ENCODE measurements around the gene LIME1. TPM values are rescaled to one million over a fixed set of nuclear protein-coding genes. Genes with fewer than 3 reads are reported as not detected.

LIME1 gene
- total and polyA plus RNA-seq, 10 of the 15 experiments (the other 5 are each of a cell fraction or from before 2014, with no cell fraction given) = 0.35 to 154 (median 49.9) TPM

GRCh38 chr20:63781181-63781580 lies 44.7 kb downstream of the LIME1 start:
- peaks cover 6% of the 10 kb centered on the region; the same call in 1 of the 3 replicates for H3K9me3 ChIP-seq (replicated peaks; ENCODE audit: control insufficient read depth, insufficient read depth, low read length)
- no peaks in the 10 kb centered on the region for H4K20me1 ChIP-seq (ENCODE audit: control insufficient read depth, insufficient read depth)
- no peak overlapping the region for H3K4me2 ChIP-seq (ENCODE audit: control insufficient read depth, insufficient read depth)
- ATAC-seq = no peak
- in situ Hi-C loops (cut with MboI) (no loop called here), intact Hi-C loops (cut with micrococcal nuclease; ENCODE audit: unreplicated experiment) (no loop called here)
- H3K36me3 ChIP-seq (ENCODE audit: control insufficient read depth in 2 of 2, insufficient read depth in 2 of 2, low read length in 1 of 2) = no peaks in the 10 kb centered on the region
- no peak for FAIRE-seq
- peaks cover 8% of the 10 kb centered on the region for H3K4me1 ChIP-seq (ENCODE audit: control insufficient read depth, insufficient read depth, low read length)
- H3K27ac ChIP-seq (ENCODE audit: control insufficient read depth, insufficient read depth) = no peak overlapping the region
- RAD21 ChIA-PET (ENCODE audit: unreplicated experiment) = interaction anchor here (1.0 kb wide), 1 partner anchor 20 kb away, joined by 3 read pairs; no protein-coding TSS in a partner anchor
- TF ChIP-seq FOS (IDR thresholded peaks at IDR 0.05; ENCODE audit: borderline replicate concordance, extremely low read depth, insufficient read length) (no peak), FOXM1 (IDR thresholded peaks at IDR 0.05; ENCODE audit: low read depth, low read length) (no peak), CHD4 (IDR thresholded peaks at IDR 0.05) (no peak), BACH1 (IDR thresholded peaks at IDR 0.05; ENCODE audit: borderline replicate concordance) (no peak), ZSCAN29 (IDR thresholded peaks at IDR 0.05) (no peak), JUNB (IDR thresholded peaks at IDR 0.05) (no peak), NFYB (IDR thresholded peaks at IDR 0.05; ENCODE audit: insufficient read depth, low read depth, low read length) (no peak), SREBF1 (IDR thresholded peaks at IDR 0.05; ENCODE audit: low read length) (no peak), TARDBP (IDR thresholded peaks at IDR 0.05; ENCODE audit: borderline replicate concordance) (no peak), TCF12 (IDR thresholded peaks at IDR 0.05; ENCODE audit: low read depth, low read length) (no peak), SIX5 (IDR thresholded peaks at IDR 0.05; ENCODE audit: low read depth, low read length, severe bottlenecking) (no peak), MEF2B (IDR thresholded peaks at IDR 0.05; ENCODE audit: partially characterized antibody, poor library complexity, severe bottlenecking) (no peak)
- 82% methylated on average over 14 of the region's 14 CpGs for WGBS (ENCODE audit: insufficient coverage, insufficient replicate concordance, low lambda C conversion rate, missing lambda C conversion rate)
- SMC1A ChIA-PET (ENCODE audit: uncharacterized antibody, unreplicated experiment) = interaction anchor here (0.6 kb wide), 1 partner anchor 12 kb away, joined by 3 read pairs; no protein-coding TSS in a partner anchor
- H3K79me2 ChIP-seq (ENCODE audit: control insufficient read depth, insufficient read depth, low read length) = no peaks in the 10 kb centered on the region
- no TSS peak for BruUV-seq (replicated peaks)
- POLR2A ChIA-PET = interaction anchor here (0.5 to 0.6 kb wide), 3 partner anchors 13 to 35 kb away, joined by 3 to 6 read pairs (median 3); no protein-coding TSS in a partner anchor
- no peak for DNase-seq (ENCODE audit: low read depth, low spot score)
- H3K4me3 ChIP-seq = no peak overlapping the region
- no peak overlapping the region for H2AFZ ChIP-seq (ENCODE audit: control insufficient read depth, low read depth, low read length)
- CTCF ChIA-PET = no interaction called here
- no peak overlapping the region for H3K9ac ChIP-seq (ENCODE audit: control insufficient read depth, insufficient read depth, low read length)
- no peaks in the 10 kb centered on the region for H3K27me3 ChIP-seq (replicated peaks in 1 of 2; ENCODE audit: control insufficient read depth in 2 of 2, insufficient read depth in 2 of 2, low read length in 1 of 2)

Data from GM12878 (cell line).